HepG2 (cell line): ENCODE results near the gene SULT2B1.
"Not testable (repeated sequence)": the region's sequence is repeated elsewhere in the genome, so short reads cannot be mapped to it uniquely, and the experiment has no call there.

Source experiments
- EP300 ChIP-seq, 3 experiments: sonication (generic) in 1 of 3; formaldehyde crosslinking in 1 of 3; IDR thresholded peaks; 2 replicates each; pipeline versions ENCODE4 v1.5.1 to v1.6.1; 2011 to 2020; ENCODE audit warnings: low read depth in 2 of 3, low read length in 2 of 3, borderline replicate concordance in 1 of 3, improper control_type of control experiment in 1 of 3, mild to moderate bottlenecking in 1 of 3, missing genetic modification reagents in 1 of 3, moderate library complexity in 1 of 3
- EZH2 ChIP-seq: conservative IDR thresholded peaks from 2 replicates; pipeline ENCODE4 v1.6.1; 2012; ENCODE audit warnings: mild to moderate bottlenecking, low read depth, low read length, moderate library complexity
- HDAC1 ChIP-seq: sonication (generic); formaldehyde crosslinking; IDR thresholded peaks from 2 replicates; pipeline ENCODE4 v1.5.1; 2020; ENCODE audit warnings: mild to moderate bottlenecking, missing genetic modification reagents
- NFKBIZ ChIP-seq: IDR thresholded peaks from 2 replicates; pipeline ENCODE4 v1.6.1; 2018; ENCODE audit warnings: missing genetic modification reagents, missing compliant biosample characterization
- PAXIP1 ChIP-seq: sonication (generic); formaldehyde crosslinking; conservative IDR thresholded peaks from 2 replicates; pipeline ENCODE4 v1.4.0; 2020; ENCODE audit warnings: mild to moderate bottlenecking, missing genetic modification reagents, moderate library complexity
- PCBP1 ChIP-seq: fragments of 200-400 bp; formaldehyde crosslinking; IDR thresholded peaks from 2 replicates; pipeline ENCODE4 v1.6.1; 2017; ENCODE audit warnings: mild to moderate bottlenecking, low read depth, low read length, borderline replicate concordance
- SAFB2 ChIP-seq: sonication (generic); formaldehyde crosslinking; IDR thresholded peaks from 2 replicates; pipeline ENCODE4 v1.5.1; 2020; ENCODE audit warnings: missing genetic modification reagents, low read depth, mild to moderate bottlenecking, borderline replicate concordance
- SNAI1 ChIP-seq: sonication (generic); formaldehyde crosslinking; IDR thresholded peaks from 2 replicates; pipeline ENCODE4 v1.5.0; 2020; ENCODE audit warnings: mild to moderate bottlenecking, missing genetic modification reagents, borderline replicate concordance
- TAF1 ChIP-seq: sonication (generic); formaldehyde crosslinking; IDR thresholded peaks from 2 replicates; pipeline ENCODE4 v1.4.0; 2020; ENCODE audit warnings: missing genetic modification reagents
- TOE1 ChIP-seq: sonication (generic); formaldehyde crosslinking; IDR thresholded peaks from 2 replicates; pipeline ENCODE4 v1.4.0; 2020; ENCODE audit warnings: mild to moderate bottlenecking, missing genetic modification reagents

GRCh38 chr19:48519426-48519825, 32.5 kb upstream of the SULT2B1 start:
- not testable (repeated sequence) for TF ChIP-seq TOE1 (CRISPR knock-in tag); SNAI1 (CRISPR knock-in tag); EP300 (IDR thresholded peaks at IDR 0.05; ENCODE audit: low read depth in 2 of 2, low read length in 2 of 2); EP300 (CRISPR knock-in tag; IDR thresholded peaks at IDR 0.05; ENCODE audit: borderline replicate concordance); PAXIP1 (CRISPR knock-in tag); SAFB2 (CRISPR knock-in tag); NFKBIZ (CRISPR knock-in tag); TAF1 (CRISPR knock-in tag); EZH2; PCBP1
- TF ChIP-seq HDAC1 (CRISPR knock-in tag), result 0 out of 2 replicates have a peak, but pooled peaks have one; percentile 18
